BLaER1 treated with 17β-estradiol and CSF1 and Interleukin-3, amounts not matched to agents 10 nM and 100 nM (cell line): ENCODE measurements around the gene RACGAP1.
A peak's percentile ranks its signal among the peaks of the same experiment; 100 is the strongest.

Experiments
- H3K27ac ChIP-seq, 11 experiments: shearing (Covaris generic); formaldehyde crosslinking; 2 replicates each; pipeline ENCODE4 v1.8.1; 2022
- H3K27me3 ChIP-seq, 11 experiments: shearing (Covaris generic); formaldehyde crosslinking; 2 replicates each; pipeline ENCODE4 v1.8.1; 2022
- H3K36me3 ChIP-seq, 11 experiments: shearing (Covaris generic); formaldehyde crosslinking; 2 replicates each; pipeline ENCODE4 v1.8.1; 2022
- H3K4me1 ChIP-seq, 10 experiments: shearing (Covaris generic); formaldehyde crosslinking; 2 replicates each; pipeline ENCODE4 v1.8.1; 2022
- H3K4me2 ChIP-seq, 11 experiments: shearing (Covaris generic); formaldehyde crosslinking; 2 replicates each; pipeline ENCODE4 v1.8.1; 2022
- H3K4me3 ChIP-seq, 10 experiments: shearing (Covaris generic); formaldehyde crosslinking; 2 replicates each; pipeline ENCODE4 v1.8.1; 2022
- H3K9ac ChIP-seq, 11 experiments: shearing (Covaris generic); formaldehyde crosslinking; 2 replicates each; pipeline ENCODE4 v1.8.1; 2022
- H3K9me3 ChIP-seq, 11 experiments: shearing (Covaris generic); formaldehyde crosslinking; replicated peaks in 1 of 11; 2 replicates each; pipeline ENCODE4 v1.8.1; 2022
- H4K20me1 ChIP-seq, 11 experiments: shearing (Covaris generic); formaldehyde crosslinking; 2 replicates each; pipeline ENCODE4 v1.8.1; 2022
- Cebpa-rat ChIP-seq, 11 experiments: shearing (Covaris generic); IDR thresholded peaks; 2 replicates each; pipeline ENCODE4 v1.8.1; 2022

Gene RACGAP1

DNA sequence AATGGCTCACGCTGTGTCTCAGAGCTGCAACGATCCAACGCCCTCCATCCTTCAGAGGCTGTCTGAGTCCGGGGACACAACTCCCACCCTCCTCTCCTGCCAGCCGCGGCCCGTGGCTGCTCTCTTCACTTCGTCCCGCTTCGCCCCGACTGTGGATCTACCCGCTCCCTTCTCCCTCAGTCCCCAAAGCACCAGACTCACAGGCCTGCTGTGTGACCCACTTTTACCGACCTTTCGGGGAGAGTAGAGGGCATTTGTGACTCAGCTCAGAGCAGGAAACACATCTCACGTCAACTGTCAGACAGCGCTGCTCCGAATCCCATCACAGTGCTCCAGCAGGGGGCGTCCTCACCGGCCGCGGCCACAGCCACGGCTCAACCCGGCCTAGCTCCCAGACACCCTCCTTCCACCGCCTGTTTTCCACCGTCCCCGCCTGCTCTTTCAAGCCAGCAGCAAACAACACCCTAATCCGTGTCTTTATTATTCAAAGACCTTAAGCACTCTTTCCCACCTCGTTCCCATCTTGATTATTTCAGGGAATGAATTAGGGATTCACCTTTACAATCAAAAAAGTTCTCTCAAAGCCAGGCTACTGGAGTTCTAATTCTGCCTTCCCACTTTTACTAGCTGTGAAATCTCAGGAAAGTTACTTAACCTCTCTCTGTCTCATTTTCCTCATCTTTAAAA lies 79.8 kb downstream of the RACGAP1 start:
- TF ChIP-seq Cebpa-rat (IDR thresholded peaks at IDR 0.05): no peak
- peak overlapping the region in 10 of 11 experiments; percentile 15 to 68 (median 56); a peak in 17 of 22 replicates for H3K9ac ChIP-seq
- H3K4me1 ChIP-seq: peaks cover 33 to 50% (median 37%) of the 10 kb centered on the region in 10 experiments
- H3K4me3 ChIP-seq: peak overlapping the region in 9 of 10 experiments; percentile 28 to 54 (median 40); a peak in 12 of 20 replicates
- no peaks in the 10 kb centered on the region; a peak in 2 of 22 replicates for H4K20me1 ChIP-seq
- no peaks in the 10 kb centered on the region for H3K9me3 ChIP-seq
- H3K36me3 ChIP-seq: no peaks in the 10 kb centered on the region
- H3K27ac ChIP-seq: peak overlapping the region in 4 of 11 experiments; percentile 11 to 59 (median 42); a peak in 8 of 22 replicates
- peaks cover 0 to 5% (median 0%) of the 10 kb centered on the region in 11 experiments; a peak in 3 of 22 replicates for H3K27me3 ChIP-seq
- peak overlapping the region; percentile 68 to 94 (median 79) for H3K4me2 ChIP-seq

DNA sequence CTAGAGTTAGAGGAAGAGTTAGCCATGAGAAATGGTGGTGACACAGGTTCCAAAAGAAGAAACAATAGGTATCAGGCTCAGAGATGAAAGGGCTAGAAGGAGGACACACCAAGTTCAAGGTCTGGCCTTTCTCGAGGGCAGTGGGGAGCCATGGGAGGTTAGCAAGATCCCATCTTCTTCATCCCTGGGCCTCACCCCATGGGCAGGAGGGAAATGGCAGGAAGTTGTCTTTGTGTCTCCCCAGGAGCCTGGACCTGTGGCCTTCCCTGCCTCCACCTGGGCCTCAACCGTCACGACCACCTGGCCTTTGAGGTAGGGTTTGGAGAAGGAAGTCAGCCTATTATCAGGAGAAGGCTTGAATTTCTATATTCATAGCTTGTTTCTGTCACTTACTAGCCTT lies 80.6 kb downstream of the RACGAP1 start:
- H3K4me3 ChIP-seq: no peak overlapping the region
- no peaks in the 10 kb centered on the region for H3K36me3 ChIP-seq
- H3K27me3 ChIP-seq: peaks cover 0 to 5% (median 0%) of the 10 kb centered on the region in 11 experiments; a peak in 3 of 22 replicates
- TF ChIP-seq Cebpa-rat (IDR thresholded peaks at IDR 0.05): no peak
- H3K9ac ChIP-seq: no peak overlapping the region
- no peaks in the 10 kb centered on the region for H3K9me3 ChIP-seq
- H4K20me1 ChIP-seq: no peaks in the 10 kb centered on the region; a peak in 2 of 22 replicates
- H3K4me2 ChIP-seq: peak overlapping the region in 10 of 11 experiments; percentile 68 to 93 (median 78); a peak in 18 of 22 replicates
- peaks cover 33 to 50% (median 37%) of the 10 kb centered on the region in 10 experiments for H3K4me1 ChIP-seq
- no peak overlapping the region for H3K27ac ChIP-seq

DNA sequence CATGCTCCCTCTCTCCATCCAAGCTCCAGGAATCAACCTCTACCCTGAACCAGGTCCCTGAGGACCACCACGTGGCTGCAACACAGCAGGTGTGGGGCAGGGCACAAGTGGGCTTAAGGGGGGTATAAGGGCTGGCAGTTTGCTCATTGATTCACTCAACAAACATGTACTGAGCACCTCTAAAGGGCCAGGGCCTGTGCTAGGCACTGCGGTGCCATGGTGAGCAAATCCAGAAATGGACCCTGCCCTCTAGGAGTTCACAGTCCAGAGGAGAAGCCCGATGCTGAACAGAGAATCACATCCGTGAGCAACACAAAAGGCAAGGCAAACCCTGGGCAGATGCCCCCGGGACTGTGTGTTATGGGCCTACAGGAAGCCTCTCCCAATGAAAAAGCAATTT lies 81.2 kb downstream of the RACGAP1 start:
- H3K4me2 ChIP-seq: peak overlapping the region in 9 of 11 experiments; percentile 0 to 83 (median 41); a peak in 13 of 22 replicates
- H4K20me1 ChIP-seq: no peaks in the 10 kb centered on the region; a peak in 2 of 22 replicates
- no peaks in the 10 kb centered on the region for H3K36me3 ChIP-seq
- peaks cover 0 to 5% (median 0%) of the 10 kb centered on the region in 11 experiments; a peak in 3 of 22 replicates for H3K27me3 ChIP-seq
- peaks cover 30 to 49% (median 37%) of the 10 kb centered on the region in 10 experiments for H3K4me1 ChIP-seq
- H3K4me3 ChIP-seq: no peak overlapping the region
- H3K27ac ChIP-seq: no peak overlapping the region
- H3K9ac ChIP-seq: no peak overlapping the region
- no peak for TF ChIP-seq Cebpa-rat (IDR thresholded peaks at IDR 0.05)
- no peaks in the 10 kb centered on the region for H3K9me3 ChIP-seq

DNA sequence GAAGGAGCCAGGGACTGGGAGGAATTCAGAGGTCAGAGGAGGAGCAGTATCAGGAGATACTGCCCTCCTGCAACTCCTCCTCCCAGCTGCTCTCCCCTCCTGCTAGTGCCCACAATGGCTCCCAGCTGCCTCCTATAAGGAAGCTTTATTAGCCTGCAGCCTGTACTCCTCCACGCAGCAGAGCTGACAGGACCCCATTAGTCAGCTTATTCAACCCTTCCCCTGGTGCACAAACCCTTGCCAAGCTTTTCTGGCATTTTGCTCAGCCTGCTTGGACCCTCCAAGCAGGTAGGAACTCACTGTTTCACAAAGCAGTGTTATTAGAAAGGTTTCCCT lies 81.7 kb downstream of the RACGAP1 start:
- no peak overlapping the region for H3K9ac ChIP-seq
- H3K36me3 ChIP-seq: no peaks in the 10 kb centered on the region
- TF ChIP-seq Cebpa-rat (IDR thresholded peaks at IDR 0.05): no peak
- peaks cover 0 to 5% (median 0%) of the 10 kb centered on the region in 11 experiments; a peak in 3 of 22 replicates for H3K27me3 ChIP-seq
- no peak overlapping the region for H3K4me3 ChIP-seq
- no peaks in the 10 kb centered on the region for H3K9me3 ChIP-seq
- no peaks in the 10 kb centered on the region; a peak in 2 of 22 replicates for H4K20me1 ChIP-seq
- peaks cover 26 to 45% (median 36%) of the 10 kb centered on the region in 10 experiments for H3K4me1 ChIP-seq
- peak overlapping the region in 9 of 11 experiments; percentile 0 to 83 (median 45); a peak in 12 of 22 replicates for H3K4me2 ChIP-seq
- no peak overlapping the region for H3K27ac ChIP-seq

DNA sequence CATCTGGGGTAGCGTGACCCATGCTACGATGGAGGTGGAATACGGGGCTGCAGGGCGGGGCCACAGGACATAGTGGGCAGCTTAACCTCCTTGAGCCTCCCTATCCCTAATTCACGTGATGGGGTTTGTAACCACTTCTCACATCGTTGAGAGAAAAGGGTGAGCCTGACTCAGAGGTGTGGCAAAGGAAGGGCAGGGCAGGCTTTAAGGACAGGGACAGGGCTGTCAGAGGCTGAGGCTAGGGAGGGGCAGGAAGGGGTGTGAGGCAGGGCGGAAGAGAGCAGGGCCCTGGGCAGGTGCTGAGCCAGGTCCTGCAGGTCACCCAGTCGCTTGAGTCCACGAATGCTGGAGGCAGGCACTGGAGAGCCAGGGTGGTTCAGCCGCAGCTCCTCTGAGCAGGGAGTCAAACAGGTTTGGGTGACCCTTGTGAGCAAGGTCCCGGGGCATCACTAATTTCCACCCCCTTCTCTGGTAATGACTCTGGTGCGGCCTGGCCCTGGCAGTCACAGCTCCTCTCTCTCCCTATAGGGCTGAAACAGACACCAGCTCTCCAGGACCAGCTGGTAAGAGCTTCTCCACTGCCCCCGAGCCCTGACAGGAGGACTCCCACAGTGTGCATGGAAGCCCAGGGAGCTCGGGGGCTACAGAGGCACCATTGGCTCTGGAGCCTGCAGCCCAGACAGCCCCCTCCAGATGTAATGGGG lies 82.2 kb downstream of the RACGAP1 start:
- H3K4me3 ChIP-seq: no peak overlapping the region
- no peak overlapping the region for H3K27ac ChIP-seq
- H3K9ac ChIP-seq: no peak overlapping the region
- no peak for TF ChIP-seq Cebpa-rat (IDR thresholded peaks at IDR 0.05)
- H3K4me2 ChIP-seq: peak overlapping the region in 10 of 11 experiments; percentile 36 to 83 (median 66); a peak in 16 of 22 replicates
- H3K4me1 ChIP-seq: peaks cover 23 to 43% (median 36%) of the 10 kb centered on the region in 10 experiments
- no peaks in the 10 kb centered on the region for H3K9me3 ChIP-seq
- H4K20me1 ChIP-seq: no peaks in the 10 kb centered on the region; a peak in 2 of 22 replicates
- peaks cover 0 to 5% (median 0%) of the 10 kb centered on the region in 11 experiments; a peak in 3 of 22 replicates for H3K27me3 ChIP-seq
- no peaks in the 10 kb centered on the region for H3K36me3 ChIP-seq

DNA sequence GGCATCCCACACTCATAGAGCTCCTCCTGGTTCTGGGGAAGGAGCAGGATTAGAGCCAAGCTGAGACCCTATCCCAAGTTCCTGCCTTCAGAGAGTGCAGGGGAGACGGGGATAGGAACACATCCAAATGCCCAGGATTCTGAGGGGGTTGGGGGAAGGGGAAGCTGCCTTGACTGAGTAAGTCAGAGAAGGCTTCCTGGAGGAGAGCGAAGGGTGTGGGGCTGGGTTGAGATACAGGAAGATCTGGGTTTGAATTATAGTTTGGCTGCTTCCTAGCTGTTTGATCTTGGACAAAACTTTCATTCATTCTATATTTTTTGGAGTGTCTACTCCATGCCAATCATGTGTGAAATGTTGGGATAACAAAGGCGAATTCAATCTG lies 82.8 kb downstream of the RACGAP1 start:
- TF ChIP-seq Cebpa-rat (IDR thresholded peaks at IDR 0.05): no peak
- peaks cover 23 to 43% (median 36%) of the 10 kb centered on the region in 10 experiments for H3K4me1 ChIP-seq
- H3K27me3 ChIP-seq: peaks cover 0 to 5% (median 0%) of the 10 kb centered on the region in 11 experiments; a peak in 3 of 22 replicates
- H3K9ac ChIP-seq: 0 out of 22 replicates have a peak overlapping the region, but pooled peaks of 1 of the 11 experiments have one; percentile 2
- H3K36me3 ChIP-seq: no peaks in the 10 kb centered on the region
- no peak overlapping the region for H3K4me3 ChIP-seq
- peak overlapping the region; percentile 36 to 83 (median 64); a peak in 21 of 22 replicates for H3K4me2 ChIP-seq
- no peak overlapping the region for H3K27ac ChIP-seq
- no peaks in the 10 kb centered on the region; a peak in 2 of 22 replicates for H4K20me1 ChIP-seq
- no peaks in the 10 kb centered on the region for H3K9me3 ChIP-seq

DNA sequence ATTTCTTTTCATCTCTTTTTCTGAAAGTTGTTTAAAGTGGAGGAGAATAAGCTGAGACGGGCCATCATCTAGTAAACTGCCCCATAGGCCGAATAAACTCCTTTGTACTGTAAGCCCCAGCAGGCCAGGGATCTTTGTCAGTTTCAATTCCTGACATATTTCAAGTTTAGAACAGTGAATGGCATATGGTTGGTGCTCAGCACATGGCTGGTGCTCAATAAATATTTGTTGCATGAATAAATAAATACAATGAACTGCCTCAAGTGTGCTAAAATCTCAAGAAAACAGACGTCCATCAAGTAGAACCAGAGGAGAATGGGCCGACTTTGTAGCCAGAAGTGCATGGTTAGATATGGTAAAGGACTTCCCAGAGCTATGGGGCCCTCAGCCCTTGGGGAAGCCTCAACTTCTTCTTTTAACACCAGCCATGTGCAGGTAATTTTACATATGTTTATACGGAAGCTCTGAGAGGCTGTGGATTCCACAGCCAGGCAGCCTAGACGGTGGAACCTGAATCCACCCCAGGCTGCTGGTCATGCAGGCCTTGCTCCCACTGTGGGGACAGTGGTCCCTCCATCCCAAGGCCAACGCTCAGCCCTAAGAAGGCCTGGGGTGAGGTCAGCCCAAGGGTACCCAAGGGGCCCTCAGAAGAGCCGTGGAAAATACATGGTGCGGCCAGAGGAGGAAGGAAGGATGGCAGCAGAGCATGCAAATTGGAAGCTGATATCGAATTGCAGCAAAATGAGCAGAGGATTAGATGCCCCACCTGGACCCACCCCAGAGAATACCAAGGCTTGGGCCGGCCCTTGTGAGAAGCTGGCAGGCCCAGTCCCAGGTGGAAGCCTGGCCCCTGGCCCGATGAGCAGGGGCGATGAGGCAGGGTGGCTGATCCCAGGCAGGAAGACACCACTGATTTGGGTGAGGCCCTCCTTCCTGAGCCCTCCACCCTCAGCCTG lies 83.5 kb downstream of the RACGAP1 start:
- H4K20me1 ChIP-seq: no peaks in the 10 kb centered on the region; a peak in 1 of 22 replicates
- H3K9me3 ChIP-seq: no peaks in the 10 kb centered on the region
- H3K27ac ChIP-seq: no peak overlapping the region
- H3K4me1 ChIP-seq: peaks cover 23 to 43% (median 36%) of the 10 kb centered on the region in 10 experiments
- peak overlapping the region; percentile 36 to 83 (median 64) for H3K4me2 ChIP-seq
- no peak overlapping the region for H3K4me3 ChIP-seq
- no peaks in the 10 kb centered on the region for H3K36me3 ChIP-seq
- H3K27me3 ChIP-seq: peaks cover 0 to 5% (median 0%) of the 10 kb centered on the region in 11 experiments; a peak in 3 of 22 replicates
- 0 out of 22 replicates have a peak overlapping the region, but pooled peaks of 1 of the 11 experiments have one; percentile 2 for H3K9ac ChIP-seq
- TF ChIP-seq Cebpa-rat (IDR thresholded peaks at IDR 0.05): no peak

DNA sequence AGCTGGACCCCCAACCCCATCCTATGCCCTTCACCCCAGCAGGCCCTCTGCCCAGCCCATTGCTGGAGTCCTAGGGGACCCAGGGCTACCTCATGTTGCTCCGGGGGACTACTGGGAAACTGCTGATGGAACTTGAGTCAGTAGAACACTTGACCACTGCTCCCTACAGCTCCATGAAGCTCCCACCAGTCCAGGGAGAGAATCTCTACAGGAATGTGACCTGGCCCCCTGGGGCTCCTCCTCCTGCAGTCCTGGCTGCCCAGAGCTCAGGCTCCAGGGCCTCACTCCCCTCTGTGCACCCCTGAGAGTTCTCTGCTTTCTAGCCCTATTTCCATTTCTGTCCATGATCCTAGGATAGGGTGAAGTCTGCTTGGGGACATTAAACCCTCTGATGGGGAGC lies 85.6 kb downstream of the RACGAP1 start:
- Histone ChIP-seq H3K9ac (no peak overlapping the region), H3K4me2 (no peak overlapping the region), H3K4me1 (peaks cover 18 to 34% (median 29%) of the 10 kb centered on the region in 10 experiments), H4K20me1 (no peaks in the 10 kb centered on the region; a peak in 1 of 22 replicates), H3K27ac (no peak overlapping the region), H3K9me3 (no peaks in the 10 kb centered on the region), H3K36me3 (no peaks in the 10 kb centered on the region), H3K27me3 (peaks cover 0 to 3% (median 0%) of the 10 kb centered on the region in 11 experiments; a peak in 2 of 22 replicates), H3K4me3 (no peak overlapping the region)
- no peak for TF ChIP-seq Cebpa-rat (IDR thresholded peaks at IDR 0.05)
